Activated T-cell treated with anti-CD3 and anti-CD28 coated beads, Interleukin-2, amount 50 U/mL, for 48 hours (primary cell): ENCODE data around the gene SNF8.

Experiments
- DNase-seq, 2 experiments: peaks; one replicate each; pipeline ENCODE4 v3.0.0-alpha.2; 2020

SNF8 gene

DNA sequence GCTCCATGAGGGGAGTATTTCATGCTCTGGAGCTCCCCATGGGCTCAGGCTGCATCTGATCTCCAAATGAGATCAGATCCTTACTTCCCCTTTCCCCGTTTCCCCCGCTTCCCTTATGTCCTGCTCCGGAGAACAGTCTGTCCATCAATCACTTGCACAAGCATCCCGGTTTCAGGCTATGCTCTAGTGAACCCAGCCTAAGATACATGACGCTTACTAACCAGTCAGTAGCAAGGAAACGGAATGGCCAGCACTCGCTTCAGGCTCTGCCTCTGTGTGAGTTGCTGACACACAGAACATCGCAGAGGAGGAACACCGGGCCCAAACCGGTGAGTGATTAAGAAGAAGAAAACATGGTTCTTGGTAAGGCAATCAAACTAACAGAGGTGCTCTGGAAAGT, 61.5 kb downstream of the SNF8 start:
- no peak for DNase-seq

DNA sequence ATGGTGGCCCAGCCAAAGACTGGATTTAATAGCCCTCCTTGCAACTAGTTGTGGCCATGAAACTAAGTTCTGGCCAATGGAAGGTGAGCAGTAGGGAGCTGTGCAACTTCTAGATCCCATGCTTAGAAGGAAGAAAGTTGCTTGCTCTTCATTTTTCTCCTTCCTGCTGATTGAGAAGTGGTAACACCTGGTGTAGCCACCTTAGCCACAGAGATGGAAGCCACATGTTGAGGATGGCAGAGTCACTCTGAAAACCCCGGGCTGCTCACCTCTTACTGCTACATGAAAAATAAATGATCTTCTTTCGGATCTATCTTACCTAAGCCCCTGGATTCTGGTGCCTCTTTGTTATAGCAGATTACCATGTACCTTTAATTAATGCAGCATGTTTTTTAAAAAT, 62.4 kb downstream of the SNF8 start:
- no peak for DNase-seq
